ENCODE results near the gene TNFRSF25. TPM values are rescaled to one million over a fixed set of nuclear protein-coding genes. Genes with fewer than 3 reads are reported as not detected.

Gene TNFRSF25
- total RNA-seq, 4 donors from 2014 or later, result 2.1 to 11.5 (median 5.7) TPM

DNA sequence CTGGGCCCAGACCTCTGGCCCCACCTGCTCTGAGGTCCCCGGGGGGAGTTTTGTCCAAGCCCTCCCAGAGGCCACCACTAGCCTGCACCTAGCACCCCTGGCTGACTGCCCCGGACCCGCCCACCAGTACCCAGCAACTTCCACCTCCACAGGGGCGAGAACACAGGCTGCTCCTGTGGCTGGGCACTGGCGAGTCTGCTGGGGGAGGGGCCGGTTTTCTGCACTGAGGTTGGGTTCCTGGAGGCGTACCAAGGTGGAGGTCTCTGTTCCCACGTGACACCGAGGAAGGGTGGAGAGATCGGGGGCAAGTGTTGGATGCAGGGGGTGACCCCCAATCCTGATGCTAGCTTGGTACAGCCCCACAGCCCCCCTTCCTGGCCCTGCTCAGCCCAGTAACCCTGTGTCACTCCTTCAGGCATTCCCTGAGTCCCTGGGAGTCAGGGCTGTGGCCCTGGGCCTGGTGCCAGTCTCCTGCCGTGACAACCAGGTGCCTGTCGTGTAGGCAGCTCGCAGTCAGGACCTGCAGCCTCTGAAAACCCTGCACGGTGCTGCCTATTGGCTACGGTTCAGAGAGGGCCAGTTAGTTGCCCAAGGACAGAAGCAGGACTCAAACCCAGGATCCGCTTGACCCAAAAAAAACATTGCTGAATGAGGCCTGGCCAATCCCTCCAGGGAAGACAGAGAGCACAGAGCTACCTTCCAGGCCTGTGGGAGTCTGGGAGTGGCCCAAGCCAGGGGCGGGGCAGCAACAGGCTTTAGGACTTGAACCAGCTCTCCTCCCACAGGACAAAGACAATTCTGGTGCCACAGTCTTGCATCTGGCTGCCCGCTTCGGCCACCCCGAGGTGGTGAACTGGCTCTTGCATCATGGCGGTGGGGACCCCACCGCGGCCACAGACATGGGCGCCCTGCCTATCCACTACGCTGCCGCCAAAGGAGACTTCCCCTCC lies 38.3 kb downstream of the TNFRSF25 start:
- TF ChIP-seq, protein P1, sequence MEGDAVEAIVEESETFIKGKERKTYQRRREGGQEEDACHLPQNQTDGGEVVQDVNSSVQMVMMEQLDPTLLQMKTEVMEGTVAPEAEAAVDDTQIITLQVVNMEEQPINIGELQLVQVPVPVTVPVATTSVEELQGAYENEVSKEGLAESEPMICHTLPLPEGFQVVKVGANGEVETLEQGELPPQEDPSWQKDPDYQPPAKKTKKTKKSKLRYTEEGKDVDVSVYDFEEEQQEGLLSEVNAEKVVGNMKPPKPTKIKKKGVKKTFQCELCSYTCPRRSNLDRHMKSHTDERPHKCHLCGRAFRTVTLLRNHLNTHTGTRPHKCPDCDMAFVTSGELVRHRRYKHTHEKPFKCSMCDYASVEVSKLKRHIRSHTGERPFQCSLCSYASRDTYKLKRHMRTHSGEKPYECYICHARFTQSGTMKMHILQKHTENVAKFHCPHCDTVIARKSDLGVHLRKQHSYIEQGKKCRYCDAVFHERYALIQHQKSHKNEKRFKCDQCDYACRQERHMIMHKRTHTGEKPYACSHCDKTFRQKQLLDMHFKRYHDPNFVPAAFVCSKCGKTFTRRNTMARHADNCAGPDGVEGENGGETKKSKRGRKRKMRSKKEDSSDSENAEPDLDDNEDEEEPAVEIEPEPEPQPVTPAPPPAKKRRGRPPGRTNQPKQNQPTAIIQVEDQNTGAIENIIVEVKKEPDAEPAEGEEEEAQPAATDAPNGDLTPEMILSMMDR (IDR thresholded peaks at IDR 0.05; ENCODE audit: low read depth), result no peak

DNA sequence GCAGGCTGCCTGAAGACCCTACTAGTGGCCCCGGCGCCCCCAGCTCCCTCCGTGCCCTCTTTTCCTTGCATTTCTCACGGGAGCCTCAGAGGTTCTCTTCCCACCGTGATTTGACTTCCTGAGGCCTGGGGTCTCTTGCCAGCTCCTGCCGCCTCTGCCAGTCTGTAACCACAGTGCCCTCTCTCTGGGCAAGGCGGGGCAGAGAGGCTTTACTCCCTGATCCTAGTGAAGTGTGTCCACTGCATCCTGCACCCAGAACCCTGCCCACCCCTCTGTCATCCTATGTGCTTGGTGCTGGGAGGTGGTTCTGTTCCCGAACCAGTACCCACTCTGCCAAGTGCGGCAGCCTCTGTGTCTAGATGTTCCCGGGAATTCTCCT lies 39.0 kb downstream of the TNFRSF25 start:
- TF ChIP-seq, protein P1 (IDR thresholded peaks at IDR 0.05; ENCODE audit: low read depth), result no peak

DNA sequence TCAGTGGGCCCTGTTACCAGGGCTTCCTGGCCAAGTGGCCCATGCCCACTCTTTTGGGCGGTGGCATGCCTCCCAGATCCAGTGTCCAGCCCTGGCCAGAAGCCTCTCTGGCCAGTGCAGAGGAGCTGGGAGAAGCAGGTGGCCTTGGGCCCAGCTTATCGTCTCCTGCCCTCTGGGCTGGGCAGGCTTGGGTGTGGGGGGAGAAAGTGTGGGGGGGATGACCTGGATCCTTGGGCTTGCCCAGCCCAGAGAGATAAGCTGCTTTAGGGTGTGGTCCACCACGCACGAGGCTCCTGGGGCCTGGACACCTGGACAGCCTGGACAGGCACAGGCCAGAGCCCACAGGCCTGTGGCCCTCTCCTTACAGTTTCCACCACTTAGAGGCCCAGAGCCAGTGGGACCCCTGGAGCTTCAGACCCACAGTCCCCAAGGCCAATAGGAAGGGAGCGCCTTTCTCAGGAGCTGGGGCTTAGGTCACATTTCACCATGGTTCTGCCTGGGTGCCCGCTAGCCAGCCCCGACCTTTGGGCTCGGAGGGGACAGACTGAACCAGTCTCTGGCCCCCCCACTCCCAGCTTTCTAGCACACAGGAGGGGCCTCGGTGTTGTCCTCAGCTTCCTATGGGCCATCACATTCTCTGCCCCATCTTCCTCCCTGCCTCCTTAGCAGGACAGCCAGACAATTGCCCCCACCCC lies 39.5 kb downstream of the TNFRSF25 start:
- TF ChIP-seq, protein P1 (IDR thresholded peaks at IDR 0.05; ENCODE audit: low read depth), result no peak

DNA sequence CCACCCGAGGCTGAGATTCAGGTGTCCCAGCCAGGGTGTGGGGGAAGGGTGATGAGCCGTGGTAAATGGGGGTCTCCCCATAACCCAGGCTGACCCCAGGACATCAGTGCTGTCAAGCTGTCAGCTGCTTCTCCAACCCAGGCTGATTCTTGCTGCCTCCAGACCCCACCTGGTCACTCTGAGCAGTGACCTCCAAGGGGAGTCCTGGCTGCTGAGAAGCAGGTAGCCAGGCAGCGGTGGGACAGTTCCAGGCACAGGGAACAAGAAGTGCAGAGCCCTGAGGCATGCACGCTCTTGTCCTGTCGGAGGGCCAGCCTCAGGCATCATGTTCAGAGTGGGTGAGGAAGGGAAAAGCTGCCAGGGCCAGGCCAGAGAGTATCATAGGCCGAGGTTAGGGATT lies 40.3 kb downstream of the TNFRSF25 start:
- TF ChIP-seq, protein P1 (IDR thresholded peaks at IDR 0.05; ENCODE audit: low read depth), result no peak

DNA sequence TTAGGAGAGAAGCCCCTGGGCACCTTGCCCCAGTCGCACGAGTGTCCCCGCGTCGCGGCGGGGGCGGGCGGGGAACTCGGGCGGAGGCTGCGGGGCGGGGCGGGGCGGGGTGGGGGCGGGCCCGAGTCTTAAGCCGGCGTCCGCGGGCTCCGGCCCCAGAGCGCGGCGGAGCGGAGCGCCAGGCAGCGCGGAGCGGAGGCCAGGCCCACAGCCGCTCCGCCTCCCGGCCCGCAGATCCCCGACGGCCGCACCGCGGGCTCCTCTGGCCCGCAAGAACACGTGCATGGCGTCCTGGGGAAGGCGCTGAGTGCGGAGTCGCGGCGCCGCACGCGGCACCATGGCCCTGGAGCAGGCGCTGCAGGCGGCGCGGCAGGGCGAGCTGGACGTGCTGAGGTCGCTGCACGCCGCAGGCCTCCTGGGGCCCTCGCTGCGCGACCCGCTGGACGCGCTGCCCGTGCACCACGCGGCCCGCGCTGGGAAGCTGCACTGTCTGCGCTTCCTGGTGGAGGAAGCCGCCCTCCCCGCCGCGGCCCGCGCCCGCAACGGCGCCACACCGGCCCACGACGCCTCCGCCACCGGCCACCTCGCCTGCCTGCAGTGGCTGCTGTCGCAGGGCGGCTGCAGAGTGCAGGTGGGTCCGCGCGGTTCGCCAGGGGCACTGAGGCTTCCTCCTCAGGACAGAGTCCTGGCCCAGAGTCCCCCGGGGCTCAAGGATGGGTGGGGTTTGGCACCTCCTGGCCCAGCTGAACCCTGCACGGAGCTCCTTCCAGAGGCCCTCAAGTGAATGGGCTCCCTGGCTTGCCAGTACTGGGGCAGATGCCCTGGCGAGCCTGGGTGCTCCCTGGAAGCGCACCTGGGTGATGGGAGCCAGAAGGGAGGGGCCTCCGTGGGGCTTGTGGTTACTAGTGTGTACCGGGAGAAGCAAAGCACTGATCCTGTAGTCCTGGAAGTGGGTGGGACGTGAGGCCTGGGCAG lies 41.1 kb downstream of the TNFRSF25 start, which contains the start of gene ESPN:
ESPN (plus strand) TSS at position 158 of the 975 bp plus-strand sequence; CDS start at position 338, 180 bp downstream.
- TF ChIP-seq, protein P1 (IDR thresholded peaks at IDR 0.05; ENCODE audit: low read depth), result no peak

DNA sequence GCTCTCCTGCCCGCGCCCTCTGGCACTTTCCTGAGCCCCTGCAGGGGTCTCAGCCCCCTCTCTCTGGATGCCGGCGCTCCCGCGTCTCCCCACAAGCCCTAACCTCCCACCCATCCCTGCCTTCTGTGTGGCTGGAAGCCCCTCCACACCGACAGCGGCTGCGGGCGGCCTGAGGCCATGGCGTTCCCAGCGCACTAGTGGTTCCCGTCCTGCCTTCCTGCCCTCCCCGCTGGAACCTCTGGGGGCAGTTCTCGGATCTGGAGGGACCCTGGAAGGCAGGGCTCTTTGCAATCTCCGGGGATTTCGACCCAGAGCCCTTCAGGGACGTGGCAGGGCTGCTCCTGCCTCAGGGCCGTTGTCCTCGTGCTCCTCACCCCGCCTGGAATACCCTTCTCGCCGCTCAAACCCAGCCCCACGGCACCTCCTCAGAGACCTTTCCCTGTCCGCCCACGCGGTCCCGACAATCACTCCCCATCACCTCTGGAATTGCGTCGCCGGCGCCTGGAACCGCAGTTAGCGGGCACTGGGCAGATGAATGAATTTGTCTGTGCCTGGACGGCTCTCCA lies 41.9 kb downstream of the TNFRSF25 start:
- TF ChIP-seq, protein P1 (IDR thresholded peaks at IDR 0.05; ENCODE audit: low read depth), result no peak
